HepG2 (cell line): ENCODE measurements around the gene ZCCHC8. TPM values are rescaled to one million over a fixed set of nuclear protein-coding genes. Genes with fewer than 3 reads are reported as not detected.

Experiments
- ATAC-seq: fragments of 200-7000 bp; cut with Tn5 transposase; 3 replicates; pipeline ENCODE4 v1.9.1; 2020; ENCODE audit warnings: mild to moderate bottlenecking, moderate library complexity
- BruUV-seq: library from RNA; stranded (reverse); fragments of 400-500 nt; replicated peaks from 2 replicates; lab custom pipeline; 2021; lab: Mats Ljungman, UMichigan
- CTCF ChIA-PET: fragments of 300-600 bp; formaldehyde crosslinking; extraction: SDS; loops from one replicate; lab custom pipeline; 2021; ENCODE audit warnings: low total read pairs, inconsistent platforms, low intra/inter-chr PET ratio; lab: Yijun Ruan, JAX
- POLR2A ChIA-PET: fragments of 350-600 bp; sonication (Branson Sonifier 250); formaldehyde crosslinking; loops from one replicate; lab custom pipeline; 2020; ENCODE audit warnings: antibody characterized with exemption, inconsistent platforms; lab: Yijun Ruan, JAX
- DNase-seq: peaks from one replicate; pipeline ENCODE4 v3.0.0-alpha.2; 2015; ENCODE audit warnings: low spot score
- FAIRE-seq: peaks from 3 replicates; lab custom pipeline; 2011; peaks lifted over from hg19 to GRCh38; lab: Jason Lieb, UNC
- H2AFZ ChIP-seq: one replicate; pipeline ENCODE4 v1.6.1; 2011; ENCODE audit warnings: low read length, inconsistent platforms
- H3K27ac ChIP-seq: fragments of 300-600 bp; 3 replicates; pipeline ENCODE4 v1.8.0; 2011; ENCODE audit warnings: mixed run types, mild to moderate bottlenecking, mixed read lengths, low read length, inconsistent platforms; ENCODE audit not compliant: insufficient read depth; ENCODE audit errors: extremely low read length
- H3K27me3 ChIP-seq, 2 experiments: fragments of 200-600 bp in 1 of 2; 2 replicates in 1 of 2; 3 replicates in 1 of 2; pipeline versions ENCODE4 v1.6.0 to v1.8.0; 2011; ENCODE audit warnings: low read length in 2 of 2, mild to moderate bottlenecking in 2 of 2, moderate library complexity in 2 of 2, inconsistent platforms in 1 of 2; ENCODE audit not compliant: insufficient read depth in 2 of 2, control insufficient read depth in 1 of 2
- H3K36me3 ChIP-seq, 2 experiments: fragments of 200-600 bp in 1 of 2; replicated peaks in 1 of 2; 2 replicates in 1 of 2; 3 replicates in 1 of 2; pipeline versions ENCODE4 v1.5.1 to v1.8.0; 2011; ENCODE audit warnings: low read length in 2 of 2, inconsistent platforms in 1 of 2; ENCODE audit not compliant: insufficient read depth in 2 of 2, control insufficient read depth in 1 of 2
- H3K4me1 ChIP-seq: 2 replicates; pipeline ENCODE4 v1.5.1; 2012; ENCODE audit warnings: low read length, inconsistent platforms; ENCODE audit not compliant: insufficient read depth
- H3K4me2 ChIP-seq: 2 replicates; pipeline ENCODE4 v1.6.0; 2011; ENCODE audit warnings: low read depth, low read length, inconsistent platforms
- H3K4me3 ChIP-seq, 3 experiments: fragments of 200-600 bp in 1 of 3; sonication (generic), shearing (Covaris generic) in 1 of 3; replicated peaks in 1 of 3; 2 replicates each; pipeline ENCODE4 v1.5.1; 2011 to 2016; ENCODE audit warnings: low read length in 3 of 3, inconsistent platforms in 2 of 3, low read depth in 2 of 3, mild to moderate bottlenecking in 2 of 3, control low read depth in 1 of 3, mixed read lengths in 1 of 3; ENCODE audit not compliant: insufficient read depth in 1 of 3
- H3K79me2 ChIP-seq: one replicate; pipeline ENCODE4 v1.6.1; 2011; ENCODE audit warnings: low read length, inconsistent platforms; ENCODE audit not compliant: insufficient read depth
- H3K9ac ChIP-seq: 2 replicates; pipeline ENCODE4 v1.6.0; 2011; ENCODE audit warnings: mild to moderate bottlenecking, low read depth, low read length, inconsistent platforms; ENCODE audit not compliant: insufficient read depth
- H3K9me3 ChIP-seq: 2 replicates; pipeline ENCODE4 v1.5.1; 2012; ENCODE audit warnings: mild to moderate bottlenecking, low read length
- H4K20me1 ChIP-seq: 2 replicates; pipeline ENCODE4 v1.6.0; 2011; ENCODE audit warnings: inconsistent platforms, mild to moderate bottlenecking, low read length, moderate library complexity; ENCODE audit not compliant: insufficient read depth
- CEBPB ChIP-seq: IDR thresholded peaks from 2 replicates; pipeline ENCODE4 v1.6.1; 2011; ENCODE audit warnings: low read depth, low read length, improper control_type of control experiment, borderline replicate concordance
- CREM ChIP-seq, 2 experiments: sonication (generic) in 1 of 2; formaldehyde crosslinking in 1 of 2; IDR thresholded peaks; 2 replicates each; pipeline versions ENCODE4 v1.4.0 to v1.6.1; 2016 to 2020; ENCODE audit warnings: antibody characterized with exemption in 1 of 2, mild to moderate bottlenecking in 1 of 2, missing genetic modification reagents in 1 of 2
- DNMT1 ChIP-seq: sonication (generic); formaldehyde crosslinking; IDR thresholded peaks from 2 replicates; pipeline ENCODE4 v1.5.1; 2020; ENCODE audit warnings: mild to moderate bottlenecking, missing genetic modification reagents
- DZIP1 ChIP-seq: sonication (generic); formaldehyde crosslinking; IDR thresholded peaks from 2 replicates; pipeline ENCODE4 v1.5.0; 2020; ENCODE audit warnings: mild to moderate bottlenecking, missing genetic modification reagents
- E2F2 ChIP-seq: sonication (generic); formaldehyde crosslinking; IDR thresholded peaks from 2 replicates; pipeline ENCODE4 v1.4.0; 2020; ENCODE audit warnings: missing genetic modification reagents, borderline replicate concordance
- ETV6 ChIP-seq: sonication (generic); formaldehyde crosslinking; conservative IDR thresholded peaks from 2 replicates; pipeline ENCODE4 v1.4.0; 2020; ENCODE audit warnings: missing genetic modification reagents
- HMGA1 ChIP-seq: sonication (generic); formaldehyde crosslinking; conservative IDR thresholded peaks from 2 replicates; pipeline ENCODE4 v1.4.0; 2020; ENCODE audit warnings: missing genetic modification reagents
- NCOA1 ChIP-seq: sonication (generic); formaldehyde crosslinking; IDR thresholded peaks from 2 replicates; pipeline ENCODE4 v1.9.0; 2021; ENCODE audit warnings: missing genetic modification reagents
- SMYD3 ChIP-seq: sonication (generic); formaldehyde crosslinking; IDR thresholded peaks from 2 replicates; pipeline ENCODE4 v1.8.1; 2023; ENCODE audit warnings: mild to moderate bottlenecking, missing genetic modification reagents
- STAT5B ChIP-seq: sonication (generic); formaldehyde crosslinking; IDR thresholded peaks from 2 replicates; pipeline ENCODE4 v1.4.0; 2020; ENCODE audit warnings: missing genetic modification reagents
- ZNF280D ChIP-seq: sonication (generic); formaldehyde crosslinking; IDR thresholded peaks from 2 replicates; pipeline ENCODE4 v1.5.1; 2020; ENCODE audit warnings: mild to moderate bottlenecking, missing genetic modification reagents
- ZNF510 ChIP-seq: sonication (generic); formaldehyde crosslinking; IDR thresholded peaks from 2 replicates; pipeline ENCODE4 v1.4.0; 2020; ENCODE audit warnings: low read depth, mild to moderate bottlenecking, missing genetic modification reagents
- ZNF7 ChIP-seq: IDR thresholded peaks from 2 replicates; pipeline ENCODE4 v1.6.1; 2016; ENCODE audit warnings: missing biosample characterization, missing genetic modification reagents
- ZNF75D ChIP-seq: sonication (generic); formaldehyde crosslinking; IDR thresholded peaks from 2 replicates; pipeline ENCODE4 v1.8.1; 2023; ENCODE audit warnings: missing genetic modification reagents, mild to moderate bottlenecking, borderline replicate concordance
- ZNF784 ChIP-seq: sonication (generic); formaldehyde crosslinking; IDR thresholded peaks from 2 replicates; pipeline ENCODE4 v1.5.1; 2020; ENCODE audit warnings: missing genetic modification reagents, mild to moderate bottlenecking, borderline replicate concordance
- ZSCAN31 ChIP-seq: sonication (generic); formaldehyde crosslinking; IDR thresholded peaks from 2 replicates; pipeline ENCODE4 v1.5.0; 2020; ENCODE audit warnings: low read depth, mild to moderate bottlenecking, missing genetic modification reagents
- WGBS: methylation state at CpG from one replicate; pipeline ENCODE4 v1.1.6; 2017; ENCODE audit warnings: low lambda C conversion rate; 5-methylcytosine and 5-hydroxymethylcytosine counted together
- in situ Hi-C: cut with HindIII; loops from 2 replicates; pipeline ENCODE4 v1.10.0; 2017; ENCODE audit warnings: low pct_unique_long_range_greater_than_20kb; ENCODE audit not compliant: extremely low pct_ligation_motif_present
- intact Hi-C: fragments of 100-400 bp; cut with micrococcal nuclease; formaldehyde crosslinking; loops from one replicate; pipeline ENCODE4 v1.10.0; 2022; ENCODE audit not compliant: unreplicated experiment
- polyA plus RNA-seq, 8 experiments: library from polyadenylated mRNA; depleted of rRNA in 3 of 8; stranded (reverse) in 7 of 8; unstranded in 1 of 8; fragments of >200 nt; fragmentation: Illumina TruSeq in 4 of 8; extraction: Trizol in 4 of 8; gene quantifications; 2 replicates each; pipeline versions ENCODE4 v1.2.1 to v1.2.3, GENCODE V29; 2011 to 2016; ENCODE audit warnings: low read depth in 4 of 8, missing spikeins in 1 of 8, mixed read lengths in 1 of 8; ENCODE audit not compliant: insufficient read depth in 1 of 8
- total RNA-seq, 5 experiments: library from RNA; depleted of rRNA; stranded (reverse); fragments of >200 nt; fragmentation: Illumina TruSeq; extraction: Trizol; gene quantifications; 2 replicates each; pipeline ENCODE4 v1.2.3, GENCODE V29; 2016; ENCODE audit warnings: low read depth in 1 of 5

ZCCHC8 gene
- total and polyA plus RNA-seq, 2 of the 13 experiments (the other 11 are each of a cell fraction or from before 2014, with no cell fraction given): 18.6 to 20.9 TPM

GRCh38 chr12:122427403-122427802 is 73.3 kb downstream of the ZCCHC8 start:
- Histone ChIP-seq H3K4me3 (no peak overlapping the region), H3K9ac (no peak overlapping the region), H3K4me1 (peaks cover 56% of the 10 kb centered on the region), H3K4me2 (no peak overlapping the region; the same call in 1 of the 2 replicates), H3K9me3 (no peaks in the 10 kb centered on the region), H2AFZ (no peak overlapping the region), H3K79me2 (no peaks in the 10 kb centered on the region), H3K27me3 (no peaks in the 10 kb centered on the region; a peak in 1 of 5 replicates), H3K36me3 (no peaks in the 10 kb centered on the region), H3K27ac (no peak overlapping the region), H4K20me1 (no peaks in the 10 kb centered on the region)
- DNase-seq (no peak), FAIRE-seq (no peak), ATAC-seq (no peak)
- CTCF ChIA-PET: no interaction called here
- intact Hi-C loops (no loop called here), in situ Hi-C loops (no loop called here)
- POLR2A ChIA-PET: interaction anchor here (1.1 to 8.6 kb wide), 2 partner anchors 26 to 35 kb away, joined by 3 to 127 read pairs; no protein-coding TSS in a partner anchor
- WGBS: 60% methylated on average over 9 of the region's 9 CpGs
- no TSS peak for BruUV-seq
- no peak for TF ChIP-seq ZSCAN31
- TF ChIP-seq ZNF280D: no peak
- no peak for TF ChIP-seq ZNF784 (CRISPR knock-in tag)
- no peak for TF ChIP-seq DNMT1 (CRISPR knock-in tag)
- no peak for TF ChIP-seq DZIP1 (CRISPR knock-in tag)
- no peak for TF ChIP-seq CREM (IDR thresholded peaks at IDR 0.05)
- TF ChIP-seq CREM (CRISPR knock-in tag; IDR thresholded peaks at IDR 0.05): no peak
- no peak for TF ChIP-seq NCOA1
- TF ChIP-seq CEBPB: peak; percentile 74
- no peak for TF ChIP-seq ETV6 (CRISPR knock-in tag)
- no peak for TF ChIP-seq ZNF7
- no peak for TF ChIP-seq HMGA1
- TF ChIP-seq ZNF75D (CRISPR knock-in tag): no peak
- no peak for TF ChIP-seq ZNF510 (CRISPR knock-in tag)
- no peak for TF ChIP-seq SMYD3
- TF ChIP-seq STAT5B (CRISPR knock-in tag): no peak
- TF ChIP-seq E2F2 (CRISPR knock-in tag): no peak
